ENCODE data around the gene ZBTB20.

The ZBTB20 gene

GRCh38 chr3:114421204-114421603 lies 725.9 kb downstream of the ZBTB20 start:
- DNase-seq = no peak

GRCh38 chr3:114420072-114420471 lies 727.0 kb downstream of the ZBTB20 start:
- DNase-seq = no peak

GRCh38 chr3:114418724-114419543 lies 728.2 kb downstream of the ZBTB20 start:
- peak; percentile 28 for DNase-seq

GRCh38 chr3:114418107-114418506 lies 729.0 kb downstream of the ZBTB20 start:
- DNase-seq = no peak

- DNase-seq = no peak
Measured at GRCh38 chr3:114417675-114418074, 729.4 kb downstream of the ZBTB20 start.

- no peak for DNase-seq
Measured at GRCh38 chr3:114417265-114417664, 729.8 kb downstream of the ZBTB20 start.

- DNase-seq = no peak
Measured at GRCh38 chr3:114411811-114412803, 735.0 kb downstream of the ZBTB20 start.

- DNase-seq = no peak
Measured at GRCh38 chr3:114411190-114411668, 735.9 kb downstream of the ZBTB20 start.

- DNase-seq = no peak
Measured at GRCh38 chr3:114408736-114409670, 738.1 kb downstream of the ZBTB20 start.

- no peak for DNase-seq
Measured at GRCh38 chr3:114406922-114407321, 740.2 kb downstream of the ZBTB20 start.

- DNase-seq = no peak
Measured at GRCh38 chr3:114406286-114406685, 740.8 kb downstream of the ZBTB20 start.

- no peak for DNase-seq
Measured at GRCh38 chr3:114405202-114405990, 741.7 kb downstream of the ZBTB20 start.

- DNase-seq = no peak
Measured at GRCh38 chr3:114404590-114404989, 742.5 kb downstream of the ZBTB20 start.

GRCh38 chr3:114402838-114403237 lies 744.2 kb downstream of the ZBTB20 start:
- DNase-seq = no peak

- no peak for DNase-seq
Measured at GRCh38 chr3:114401346-114401745, 745.7 kb downstream of the ZBTB20 start.

- no peak for DNase-seq
Measured at GRCh38 chr3:114400371-114400770, 746.7 kb downstream of the ZBTB20 start.

- no peak for DNase-seq
Measured at GRCh38 chr3:114394551-114394950, 752.5 kb downstream of the ZBTB20 start.

- DNase-seq = no peak
Measured at GRCh38 chr3:114393367-114394072, 753.6 kb downstream of the ZBTB20 start.

GRCh38 chr3:114392831-114393230 lies 754.3 kb downstream of the ZBTB20 start:
- no peak for DNase-seq

- no peak for DNase-seq
Measured at GRCh38 chr3:114389156-114389555, 757.9 kb downstream of the ZBTB20 start.

GRCh38 chr3:114384558-114384903 lies 762.6 kb downstream of the ZBTB20 start:
- no peak for DNase-seq

All from NCI-H748 treated with DMSO at 0.1 percent for 48 hours (cell line).